Measurements from ENCODE around the gene CSTPP1. TPM values are rescaled to one million over a fixed set of nuclear protein-coding genes. Genes with fewer than 3 reads are reported as not detected.

CSTPP1 gene
- polyA plus RNA-seq, 1 donor from 2014 or later = 46.4 TPM

DNA sequence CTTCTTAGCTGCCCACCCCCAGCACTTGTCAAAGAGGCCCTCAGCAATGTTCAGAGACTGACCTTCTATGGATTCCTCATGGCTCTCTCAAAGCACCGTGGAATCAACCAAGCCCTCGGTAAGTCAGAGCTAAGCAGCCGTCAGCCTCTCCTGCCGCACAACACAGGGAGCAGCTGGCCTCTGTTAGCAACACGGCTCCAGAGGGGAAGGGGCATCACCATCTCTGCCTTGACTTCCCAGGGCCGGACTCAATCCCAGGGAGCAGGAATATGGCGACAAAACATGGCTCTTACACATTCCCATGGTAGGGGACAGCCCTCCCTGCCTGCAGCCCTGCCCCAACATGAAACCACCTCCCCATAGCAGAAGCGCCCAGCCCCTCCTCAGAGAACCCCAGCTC lies 221.2 kb downstream of the CSTPP1 start:
- TF ChIP-seq RAD21 (conservative IDR thresholded peaks at IDR 0.05) (no peak), POLR2AphosphoS5 (IDR thresholded peaks at IDR 0.05) (no peak), SMC3 (conservative IDR thresholded peaks at IDR 0.05; ENCODE audit: poor library complexity) (no peak), TAF1 (IDR thresholded peaks at IDR 0.05; ENCODE audit: low read depth) (no peak), MXI1 (conservative IDR thresholded peaks at IDR 0.05; ENCODE audit: poor library complexity, severe bottlenecking) (no peak)
- TF ChIP-seq, protein P1, sequence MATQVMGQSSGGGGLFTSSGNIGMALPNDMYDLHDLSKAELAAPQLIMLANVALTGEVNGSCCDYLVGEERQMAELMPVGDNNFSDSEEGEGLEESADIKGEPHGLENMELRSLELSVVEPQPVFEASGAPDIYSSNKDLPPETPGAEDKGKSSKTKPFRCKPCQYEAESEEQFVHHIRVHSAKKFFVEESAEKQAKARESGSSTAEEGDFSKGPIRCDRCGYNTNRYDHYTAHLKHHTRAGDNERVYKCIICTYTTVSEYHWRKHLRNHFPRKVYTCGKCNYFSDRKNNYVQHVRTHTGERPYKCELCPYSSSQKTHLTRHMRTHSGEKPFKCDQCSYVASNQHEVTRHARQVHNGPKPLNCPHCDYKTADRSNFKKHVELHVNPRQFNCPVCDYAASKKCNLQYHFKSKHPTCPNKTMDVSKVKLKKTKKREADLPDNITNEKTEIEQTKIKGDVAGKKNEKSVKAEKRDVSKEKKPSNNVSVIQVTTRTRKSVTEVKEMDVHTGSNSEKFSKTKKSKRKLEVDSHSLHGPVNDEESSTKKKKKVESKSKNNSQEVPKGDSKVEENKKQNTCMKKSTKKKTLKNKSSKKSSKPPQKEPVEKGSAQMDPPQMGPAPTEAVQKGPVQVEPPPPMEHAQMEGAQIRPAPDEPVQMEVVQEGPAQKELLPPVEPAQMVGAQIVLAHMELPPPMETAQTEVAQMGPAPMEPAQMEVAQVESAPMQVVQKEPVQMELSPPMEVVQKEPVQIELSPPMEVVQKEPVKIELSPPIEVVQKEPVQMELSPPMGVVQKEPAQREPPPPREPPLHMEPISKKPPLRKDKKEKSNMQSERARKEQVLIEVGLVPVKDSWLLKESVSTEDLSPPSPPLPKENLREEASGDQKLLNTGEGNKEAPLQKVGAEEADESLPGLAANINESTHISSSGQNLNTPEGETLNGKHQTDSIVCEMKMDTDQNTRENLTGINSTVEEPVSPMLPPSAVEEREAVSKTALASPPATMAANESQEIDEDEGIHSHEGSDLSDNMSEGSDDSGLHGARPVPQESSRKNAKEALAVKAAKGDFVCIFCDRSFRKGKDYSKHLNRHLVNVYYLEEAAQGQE (IDR thresholded peaks at IDR 0.05; ENCODE audit: borderline replicate concordance) = no peak
- Histone ChIP-seq H3K79me2 (replicated peaks; ENCODE audit: insufficient read depth, low read length) (no peaks in the 10 kb centered on the region), H3K36me3 (ENCODE audit: insufficient read depth, low read length) (no peaks in the 10 kb centered on the region), H3K27ac (ENCODE audit: low read length) (no peak overlapping the region), H3K4me2 (ENCODE audit: low read length) (no peak overlapping the region), H3K9me3 (ENCODE audit: low read length) (no peaks in the 10 kb centered on the region), H3K4me3 (ENCODE audit: low read length) (no peak overlapping the region), H4K20me1 (ENCODE audit: insufficient read depth) (no peaks in the 10 kb centered on the region), H2AFZ (ENCODE audit: low read depth, low read length) (no peak overlapping the region), H3F3A (ENCODE audit: insufficient read depth, low read length, poor library complexity, severe bottlenecking) (no peaks in the 10 kb centered on the region), H3K9me2 (ENCODE audit: insufficient read depth, low read length) (no peaks in the 10 kb centered on the region), H3K9ac (ENCODE audit: low read length) (no peak overlapping the region), H3K27me3 (ENCODE audit: insufficient read depth, low read depth, low read length) (no peaks in the 10 kb centered on the region)

DNA sequence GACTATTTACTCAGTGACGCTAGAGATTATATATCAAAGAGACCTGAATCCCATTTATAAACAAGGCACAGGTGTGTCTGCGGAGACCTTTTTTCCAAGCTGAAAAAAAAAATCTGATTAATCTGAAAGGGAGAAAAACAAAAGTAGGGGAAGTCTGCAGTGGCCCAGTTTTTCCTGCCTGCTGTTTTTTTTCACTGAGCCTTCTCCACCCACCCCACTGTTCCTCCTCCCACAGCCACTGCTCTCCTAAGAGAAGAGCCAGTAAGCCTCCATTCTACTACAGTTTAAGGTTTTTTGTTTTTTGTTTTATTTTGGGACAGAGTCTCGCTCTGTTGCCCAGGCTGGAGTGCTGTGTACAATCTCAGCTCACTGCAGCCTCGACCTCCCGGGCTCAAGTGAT lies 221.7 kb downstream of the CSTPP1 start:
- Histone ChIP-seq H4K20me1 (ENCODE audit: insufficient read depth) (no peaks in the 10 kb centered on the region), H3K36me3 (ENCODE audit: insufficient read depth, low read length) (no peaks in the 10 kb centered on the region), H3K27ac (ENCODE audit: low read length) (no peak overlapping the region), H3K4me3 (ENCODE audit: low read length) (no peak overlapping the region), H2AFZ (ENCODE audit: low read depth, low read length) (no peak overlapping the region), H3K4me2 (ENCODE audit: low read length) (no peak overlapping the region), H3K9me3 (ENCODE audit: low read length) (no peaks in the 10 kb centered on the region), H3F3A (ENCODE audit: insufficient read depth, low read length, poor library complexity, severe bottlenecking) (no peaks in the 10 kb centered on the region), H3K9ac (ENCODE audit: low read length) (no peak overlapping the region), H3K9me2 (ENCODE audit: insufficient read depth, low read length) (no peaks in the 10 kb centered on the region), H3K27me3 (ENCODE audit: insufficient read depth, low read depth, low read length) (no peaks in the 10 kb centered on the region), H3K79me2 (replicated peaks; ENCODE audit: insufficient read depth, low read length) (no peaks in the 10 kb centered on the region)
- TF ChIP-seq EZH2 (IDR thresholded peaks at IDR 0.05; ENCODE audit: borderline replicate concordance, insufficient read depth, low read length, poor library complexity, severe bottlenecking) (no peak), SMC3 (conservative IDR thresholded peaks at IDR 0.05; ENCODE audit: poor library complexity) (no peak), EP300 (conservative IDR thresholded peaks at IDR 0.05; ENCODE audit: poor library complexity, severe bottlenecking) (no peak), POLR2AphosphoS5 (IDR thresholded peaks at IDR 0.05) (no peak), MXI1 (conservative IDR thresholded peaks at IDR 0.05; ENCODE audit: poor library complexity, severe bottlenecking) (no peak), RAD21 (conservative IDR thresholded peaks at IDR 0.05) (no peak), TAF1 (IDR thresholded peaks at IDR 0.05; ENCODE audit: low read depth) (no peak)
- TF ChIP-seq, protein P1 (IDR thresholded peaks at IDR 0.05; ENCODE audit: borderline replicate concordance) = no peak
- TF ChIP-seq, protein P2, sequence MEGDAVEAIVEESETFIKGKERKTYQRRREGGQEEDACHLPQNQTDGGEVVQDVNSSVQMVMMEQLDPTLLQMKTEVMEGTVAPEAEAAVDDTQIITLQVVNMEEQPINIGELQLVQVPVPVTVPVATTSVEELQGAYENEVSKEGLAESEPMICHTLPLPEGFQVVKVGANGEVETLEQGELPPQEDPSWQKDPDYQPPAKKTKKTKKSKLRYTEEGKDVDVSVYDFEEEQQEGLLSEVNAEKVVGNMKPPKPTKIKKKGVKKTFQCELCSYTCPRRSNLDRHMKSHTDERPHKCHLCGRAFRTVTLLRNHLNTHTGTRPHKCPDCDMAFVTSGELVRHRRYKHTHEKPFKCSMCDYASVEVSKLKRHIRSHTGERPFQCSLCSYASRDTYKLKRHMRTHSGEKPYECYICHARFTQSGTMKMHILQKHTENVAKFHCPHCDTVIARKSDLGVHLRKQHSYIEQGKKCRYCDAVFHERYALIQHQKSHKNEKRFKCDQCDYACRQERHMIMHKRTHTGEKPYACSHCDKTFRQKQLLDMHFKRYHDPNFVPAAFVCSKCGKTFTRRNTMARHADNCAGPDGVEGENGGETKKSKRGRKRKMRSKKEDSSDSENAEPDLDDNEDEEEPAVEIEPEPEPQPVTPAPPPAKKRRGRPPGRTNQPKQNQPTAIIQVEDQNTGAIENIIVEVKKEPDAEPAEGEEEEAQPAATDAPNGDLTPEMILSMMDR (IDR thresholded peaks at IDR 0.05; ENCODE audit: poor library complexity, severe bottlenecking) = no peak
